ENCODE measurements around the gene MPDZ.

Gene MPDZ

DNA sequence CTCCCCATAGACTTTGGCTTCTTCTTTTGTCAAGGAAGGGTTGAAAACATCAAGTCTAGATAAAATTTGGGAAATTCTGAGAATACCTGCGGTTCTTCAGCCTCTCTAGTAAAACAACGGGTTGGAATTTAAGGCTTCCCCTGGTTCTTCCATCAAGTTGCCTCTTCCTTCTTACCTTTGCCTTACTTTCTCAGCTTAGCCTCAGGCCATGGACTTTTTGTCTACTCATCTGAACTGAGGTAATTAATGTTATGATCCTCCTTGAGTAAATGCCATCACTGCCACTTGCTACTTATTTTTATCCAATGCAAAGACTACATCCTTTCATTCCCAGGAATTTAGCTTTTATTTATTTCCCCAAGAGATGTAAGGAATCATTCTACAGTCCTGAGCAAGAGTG is 184.4 kb downstream of the MPDZ start:
- Histone ChIP-seq H3K9ac (no peak overlapping the region), H3K79me2 (no peaks in the 10 kb centered on the region), H3K4me1 (no peaks in the 10 kb centered on the region), H3K9me3 (ENCODE audit: control insufficient read depth, low read length) (no peaks in the 10 kb centered on the region), H3K36me3 (ENCODE audit: control insufficient read depth, insufficient read depth, low read length) (no peaks in the 10 kb centered on the region), H3K27ac (no peak overlapping the region), H3K4me3 (ENCODE audit: low read depth, low read length) (no peak overlapping the region), H3K4me2 (ENCODE audit: low read length) (no peak overlapping the region), H2AFZ (no peak overlapping the region), H3K27me3 (ENCODE audit: control insufficient read depth, insufficient read depth, low read length) (no peaks in the 10 kb centered on the region)
- TF ChIP-seq, protein P1, sequence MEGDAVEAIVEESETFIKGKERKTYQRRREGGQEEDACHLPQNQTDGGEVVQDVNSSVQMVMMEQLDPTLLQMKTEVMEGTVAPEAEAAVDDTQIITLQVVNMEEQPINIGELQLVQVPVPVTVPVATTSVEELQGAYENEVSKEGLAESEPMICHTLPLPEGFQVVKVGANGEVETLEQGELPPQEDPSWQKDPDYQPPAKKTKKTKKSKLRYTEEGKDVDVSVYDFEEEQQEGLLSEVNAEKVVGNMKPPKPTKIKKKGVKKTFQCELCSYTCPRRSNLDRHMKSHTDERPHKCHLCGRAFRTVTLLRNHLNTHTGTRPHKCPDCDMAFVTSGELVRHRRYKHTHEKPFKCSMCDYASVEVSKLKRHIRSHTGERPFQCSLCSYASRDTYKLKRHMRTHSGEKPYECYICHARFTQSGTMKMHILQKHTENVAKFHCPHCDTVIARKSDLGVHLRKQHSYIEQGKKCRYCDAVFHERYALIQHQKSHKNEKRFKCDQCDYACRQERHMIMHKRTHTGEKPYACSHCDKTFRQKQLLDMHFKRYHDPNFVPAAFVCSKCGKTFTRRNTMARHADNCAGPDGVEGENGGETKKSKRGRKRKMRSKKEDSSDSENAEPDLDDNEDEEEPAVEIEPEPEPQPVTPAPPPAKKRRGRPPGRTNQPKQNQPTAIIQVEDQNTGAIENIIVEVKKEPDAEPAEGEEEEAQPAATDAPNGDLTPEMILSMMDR (IDR thresholded peaks at IDR 0.05): no peak

GRCh38 chr9:13090628-13091027 is 188.9 kb downstream of the MPDZ start:
- H3K4me3 ChIP-seq (ENCODE audit: low read depth, low read length): no peak overlapping the region
- H3K27me3 ChIP-seq (ENCODE audit: control insufficient read depth, insufficient read depth, low read length): no peaks in the 10 kb centered on the region
- H2AFZ ChIP-seq: no peak overlapping the region
- no peak overlapping the region for H3K4me2 ChIP-seq (ENCODE audit: low read length)
- no peaks in the 10 kb centered on the region for H3K79me2 ChIP-seq
- TF ChIP-seq, protein P1 (IDR thresholded peaks at IDR 0.05): no peak
- no peak overlapping the region for H3K27ac ChIP-seq
- no peaks in the 10 kb centered on the region for H3K36me3 ChIP-seq (ENCODE audit: control insufficient read depth, insufficient read depth, low read length)
- no peak overlapping the region for H3K9ac ChIP-seq
- no peaks in the 10 kb centered on the region for H3K4me1 ChIP-seq
- H3K9me3 ChIP-seq (ENCODE audit: control insufficient read depth, low read length): no peaks in the 10 kb centered on the region

GRCh38 chr9:13089666-13090065 is 189.8 kb downstream of the MPDZ start:
- no peak overlapping the region for H3K4me2 ChIP-seq (ENCODE audit: low read length)
- H3K4me3 ChIP-seq (ENCODE audit: low read depth, low read length): no peak overlapping the region
- H3K9ac ChIP-seq: no peak overlapping the region
- H2AFZ ChIP-seq: no peak overlapping the region
- H3K79me2 ChIP-seq: no peaks in the 10 kb centered on the region
- H3K36me3 ChIP-seq (ENCODE audit: control insufficient read depth, insufficient read depth, low read length): no peaks in the 10 kb centered on the region
- TF ChIP-seq, protein P1 (IDR thresholded peaks at IDR 0.05): no peak
- H3K9me3 ChIP-seq (ENCODE audit: control insufficient read depth, low read length): no peaks in the 10 kb centered on the region
- H3K27me3 ChIP-seq (ENCODE audit: control insufficient read depth, insufficient read depth, low read length): no peaks in the 10 kb centered on the region
- no peak overlapping the region for H3K27ac ChIP-seq
- no peaks in the 10 kb centered on the region for H3K4me1 ChIP-seq

GRCh38 chr9:13088720-13089427 is 190.6 kb downstream of the MPDZ start:
- no peak overlapping the region for H3K4me3 ChIP-seq (ENCODE audit: low read depth, low read length)
- H3K9ac ChIP-seq: no peak overlapping the region
- TF ChIP-seq, protein P1 (IDR thresholded peaks at IDR 0.05): peak; percentile 34
- no peaks in the 10 kb centered on the region for H3K79me2 ChIP-seq
- no peaks in the 10 kb centered on the region for H3K4me1 ChIP-seq
- no peak overlapping the region for H3K27ac ChIP-seq
- H2AFZ ChIP-seq: no peak overlapping the region
- H3K4me2 ChIP-seq (ENCODE audit: low read length): no peak overlapping the region
- H3K27me3 ChIP-seq (ENCODE audit: control insufficient read depth, insufficient read depth, low read length): no peaks in the 10 kb centered on the region
- no peaks in the 10 kb centered on the region for H3K36me3 ChIP-seq (ENCODE audit: control insufficient read depth, insufficient read depth, low read length)
- H3K9me3 ChIP-seq (ENCODE audit: control insufficient read depth, low read length): no peaks in the 10 kb centered on the region

GRCh38 chr9:13083963-13084528 is 195.4 kb downstream of the MPDZ start:
- Histone ChIP-seq H3K79me2 (no peaks in the 10 kb centered on the region), H3K4me2 (ENCODE audit: low read length) (no peak overlapping the region), H3K27ac (no peak overlapping the region)

More at GRCh38 chr9:13083963-13084528, 195.4 kb downstream of the MPDZ start:
- no peaks in the 10 kb centered on the region for H3K36me3 ChIP-seq (ENCODE audit: control insufficient read depth, insufficient read depth, low read length)
- no peaks in the 10 kb centered on the region for H3K9me3 ChIP-seq (ENCODE audit: control insufficient read depth, low read length)
- no peaks in the 10 kb centered on the region for H3K4me1 ChIP-seq
- no peak overlapping the region for H3K4me3 ChIP-seq (ENCODE audit: low read depth, low read length)
- TF ChIP-seq, protein P1 (IDR thresholded peaks at IDR 0.05): no peak
- H3K27me3 ChIP-seq (ENCODE audit: control insufficient read depth, insufficient read depth, low read length): no peaks in the 10 kb centered on the region
- H3K9ac ChIP-seq: no peak overlapping the region
- no peak overlapping the region for H2AFZ ChIP-seq
